GM18517 (cell line): ENCODE measurements around the gene DDRGK1.
"Not testable (repeated sequence)": the region's sequence is repeated elsewhere in the genome, so short reads cannot be mapped to it uniquely, and the experiment has no call there.

Experiments
- ATAC-seq: cut with Tn5 transposase; IDR thresholded peaks from one replicate; pipeline ENCODE4 v1.9.1; 2021; ENCODE audit warnings: mild to moderate bottlenecking, moderate library complexity; ENCODE audit not compliant: unreplicated experiment

The DDRGK1 gene

GRCh38 chr20:3188823-3189413 lies 15.6 kb downstream of the DDRGK1 start:
- ATAC-seq: no peak

- ATAC-seq: not testable (repeated sequence)
Measured at GRCh38 chr20:3187861-3188260, 16.6 kb downstream of the DDRGK1 start.

- ATAC-seq: no peak
Measured at GRCh38 chr20:3183896-3184612, 20.4 kb downstream of the DDRGK1 start.

GRCh38 chr20:3182429-3182828 lies 22.1 kb downstream of the DDRGK1 start:
- ATAC-seq: not testable (repeated sequence)

DNA sequence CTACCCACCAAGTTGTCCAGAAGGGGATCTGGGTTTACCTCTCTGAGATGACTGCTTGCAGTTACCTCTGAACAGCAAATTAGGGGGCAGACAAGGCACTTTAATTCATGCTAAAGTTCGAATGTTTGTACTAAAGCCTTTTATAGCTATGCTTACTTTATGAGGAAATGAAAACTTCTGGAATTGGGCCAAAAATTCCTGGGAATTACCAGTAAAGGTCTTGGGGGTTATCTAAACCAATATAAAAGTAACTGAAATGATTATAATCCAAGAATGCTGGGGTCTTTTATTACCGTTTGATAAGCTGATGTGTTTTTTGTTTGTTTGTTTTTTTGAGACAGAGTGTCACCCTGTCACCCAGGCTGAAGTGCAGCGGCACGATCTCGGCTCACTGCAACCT lies 23.2 kb downstream of the DDRGK1 start:
- ATAC-seq: no peak

GRCh38 chr20:3180319-3180718 lies 24.2 kb downstream of the DDRGK1 start:
- no peak for ATAC-seq

GRCh38 chr20:3177746-3178485 lies 26.6 kb downstream of the DDRGK1 start:
- no peak for ATAC-seq

DNA sequence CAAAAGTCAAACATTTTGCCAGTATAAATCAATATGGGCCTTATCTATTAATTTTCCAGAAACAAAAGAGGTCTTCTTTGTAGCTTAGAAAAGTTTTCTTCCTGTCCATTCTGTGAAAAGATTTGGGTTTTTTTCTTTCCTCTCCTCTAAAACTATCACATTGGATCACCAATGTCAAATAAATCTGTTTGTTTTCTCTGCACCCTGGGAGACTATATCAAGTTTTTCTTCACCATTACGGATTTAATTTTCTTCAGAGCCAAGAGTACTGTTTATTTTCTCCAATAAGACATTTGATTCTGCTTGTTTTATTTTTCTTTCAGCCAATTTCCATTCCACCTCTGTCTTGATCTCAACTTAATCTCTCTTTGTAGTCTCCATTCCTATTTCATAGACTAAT lies 29.2 kb downstream of the DDRGK1 start:
- no peak for ATAC-seq

DNA sequence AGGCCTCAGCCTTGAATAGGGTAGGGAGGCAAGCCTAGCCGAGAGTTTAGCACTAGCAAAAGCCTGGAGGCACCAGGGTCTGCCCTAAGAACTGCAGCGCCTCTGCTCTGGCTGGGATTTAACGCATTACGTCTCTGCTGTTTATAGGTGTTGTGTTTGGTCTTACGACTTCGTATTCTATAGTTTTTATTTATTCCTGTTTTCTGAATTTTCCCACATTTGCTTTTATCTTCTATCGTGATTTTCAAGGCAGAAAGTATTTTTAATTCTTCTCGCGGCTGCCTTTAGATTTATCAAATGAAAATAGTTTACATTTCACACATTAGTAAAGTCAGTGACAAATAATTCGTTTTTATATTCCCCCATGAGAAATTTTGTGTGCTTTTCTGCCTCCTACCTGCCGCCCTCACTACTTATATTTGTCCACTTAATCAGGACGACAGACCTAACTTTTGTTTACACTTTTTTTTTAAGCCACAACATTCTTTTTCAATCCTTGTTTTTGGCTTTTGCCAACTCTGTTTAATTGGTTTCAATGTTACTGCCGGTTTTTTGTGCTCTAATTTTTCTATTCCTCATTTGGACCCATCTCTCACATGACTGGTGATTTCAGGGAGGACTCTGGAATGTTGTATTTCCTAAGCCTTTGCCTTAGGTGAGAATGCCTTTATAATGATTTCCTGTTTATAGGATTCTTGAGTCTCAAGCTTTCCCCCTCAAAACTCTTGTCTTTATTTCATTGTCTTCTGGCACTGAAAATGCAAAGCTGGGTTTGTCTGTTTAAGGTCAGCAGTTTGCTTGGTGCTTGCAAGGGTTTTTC lies 29.8 kb downstream of the DDRGK1 start:
- no peak for ATAC-seq

DNA sequence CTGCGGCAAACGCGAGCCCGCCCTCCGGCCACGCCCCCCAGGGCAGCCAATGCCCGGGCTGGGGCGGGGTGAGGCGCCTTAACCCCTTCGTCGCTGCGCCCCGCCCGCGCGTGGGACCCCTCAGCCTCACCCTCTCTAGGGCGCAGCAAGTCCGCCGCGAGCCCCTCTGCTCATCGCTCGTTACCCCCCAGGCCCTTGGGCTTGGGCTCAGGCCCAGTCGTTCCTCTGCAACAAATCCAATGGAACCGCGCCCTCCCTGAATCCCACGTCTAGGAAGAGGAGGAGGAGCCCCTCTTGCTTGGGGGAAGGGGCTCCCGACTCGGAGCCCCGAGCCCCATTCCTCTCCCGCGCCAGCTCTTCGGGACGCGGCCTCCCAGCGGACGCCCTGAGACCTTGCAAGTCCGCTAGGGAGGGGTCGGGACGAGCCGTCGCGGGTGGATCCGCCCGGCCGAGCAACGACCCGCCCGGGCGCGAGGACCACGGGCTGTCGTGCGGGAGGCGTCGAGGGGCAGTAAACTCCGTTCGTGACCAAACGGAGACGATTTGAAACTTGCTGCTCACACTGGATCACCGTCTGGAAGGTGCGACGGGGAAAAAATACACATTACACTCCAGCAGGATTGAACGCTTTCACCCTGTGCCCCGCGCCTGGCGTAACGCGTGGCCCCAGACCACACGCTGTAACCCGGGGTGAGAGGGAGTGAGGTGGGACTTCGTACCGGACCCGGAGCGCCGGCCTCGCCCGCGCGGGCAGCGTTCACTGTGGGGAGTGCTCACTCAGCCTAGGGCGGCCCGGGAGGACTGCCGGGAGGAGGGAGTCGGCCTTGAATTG lies 30.7 kb downstream of the DDRGK1 start:
- ATAC-seq: peak; percentile 33

DNA sequence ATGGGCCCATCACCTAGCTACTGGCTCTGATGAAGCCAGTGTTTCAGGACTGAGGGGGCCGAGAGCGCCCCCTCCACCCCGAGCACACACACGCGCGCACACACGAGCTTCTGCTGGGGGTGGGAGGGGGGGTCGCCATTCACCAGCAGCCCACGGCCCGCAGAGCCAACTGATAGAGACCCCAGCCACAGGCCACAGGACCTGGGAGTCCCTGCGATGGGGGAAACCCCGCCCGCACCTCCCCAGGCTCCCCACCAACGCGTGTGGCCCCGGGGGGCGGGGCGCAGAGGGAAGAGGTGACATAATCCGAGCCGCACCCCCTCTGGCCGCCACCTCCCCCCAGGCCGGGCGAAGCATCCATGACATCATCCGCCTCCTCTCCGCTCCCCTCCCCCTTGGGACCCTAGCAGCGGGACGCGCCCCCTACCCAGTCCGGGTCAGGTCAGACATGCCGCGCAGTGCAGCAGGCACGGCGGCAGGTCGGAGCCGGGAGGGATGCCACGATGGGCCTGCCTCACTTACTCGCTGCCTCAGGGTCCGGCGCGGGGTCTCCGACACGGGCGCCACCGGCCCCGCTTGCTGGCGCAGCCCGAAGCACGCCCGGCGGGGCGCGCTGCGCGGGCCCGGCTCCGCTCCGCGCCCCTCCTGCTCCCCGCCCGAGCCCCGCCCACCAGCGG lies 31.4 kb downstream of the DDRGK1 start, which contains the start of gene LZTS3:
Gene LZTS3, minus strand, starts transcription at position 617 of the 677 bp plus-strand sequence. CDS start 6,386 bp downstream, outside the sequence.
- ATAC-seq: peak; percentile 74

- ATAC-seq: no peak
Measured at GRCh38 chr20:3172126-3172932, 32.2 kb downstream of the DDRGK1 start.

DNA sequence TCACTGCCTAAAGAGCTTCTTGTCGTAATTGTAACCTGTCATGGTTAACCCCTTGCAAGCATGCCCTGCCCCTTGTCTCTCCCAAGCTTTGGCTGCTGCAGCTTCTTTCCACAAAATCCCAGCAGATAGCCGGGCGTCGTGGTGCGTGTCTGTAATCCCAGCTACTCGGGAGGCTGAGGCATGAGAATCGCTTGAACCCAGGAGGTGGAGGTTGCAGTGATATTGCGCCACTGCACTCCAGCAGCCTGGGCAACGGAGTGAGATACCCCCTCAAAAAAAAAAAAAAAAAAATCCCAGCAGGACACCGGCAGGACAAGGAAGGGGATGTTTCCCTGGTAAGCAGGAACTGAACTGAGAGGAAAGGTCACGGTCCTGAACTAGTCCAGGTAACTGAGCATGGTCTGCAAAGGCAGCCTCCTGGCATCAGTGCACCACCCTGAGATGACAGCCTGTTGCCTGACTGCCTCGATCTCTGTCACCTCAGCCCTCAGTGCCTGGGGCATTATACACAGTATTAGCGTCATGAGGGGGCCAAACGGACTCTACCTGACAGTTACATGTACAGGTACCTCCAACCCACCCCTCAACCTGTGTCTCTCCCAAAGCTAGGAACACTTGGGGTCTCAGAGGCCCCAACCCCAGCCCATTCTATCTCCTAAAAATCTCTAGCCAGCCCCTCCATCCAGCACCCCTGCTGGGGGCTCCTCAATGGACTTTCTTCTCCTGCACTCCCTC lies 32.9 kb downstream of the DDRGK1 start:
- no peak for ATAC-seq

GRCh38 chr20:3168829-3169590 lies 35.5 kb downstream of the DDRGK1 start:
- no peak for ATAC-seq

DNA sequence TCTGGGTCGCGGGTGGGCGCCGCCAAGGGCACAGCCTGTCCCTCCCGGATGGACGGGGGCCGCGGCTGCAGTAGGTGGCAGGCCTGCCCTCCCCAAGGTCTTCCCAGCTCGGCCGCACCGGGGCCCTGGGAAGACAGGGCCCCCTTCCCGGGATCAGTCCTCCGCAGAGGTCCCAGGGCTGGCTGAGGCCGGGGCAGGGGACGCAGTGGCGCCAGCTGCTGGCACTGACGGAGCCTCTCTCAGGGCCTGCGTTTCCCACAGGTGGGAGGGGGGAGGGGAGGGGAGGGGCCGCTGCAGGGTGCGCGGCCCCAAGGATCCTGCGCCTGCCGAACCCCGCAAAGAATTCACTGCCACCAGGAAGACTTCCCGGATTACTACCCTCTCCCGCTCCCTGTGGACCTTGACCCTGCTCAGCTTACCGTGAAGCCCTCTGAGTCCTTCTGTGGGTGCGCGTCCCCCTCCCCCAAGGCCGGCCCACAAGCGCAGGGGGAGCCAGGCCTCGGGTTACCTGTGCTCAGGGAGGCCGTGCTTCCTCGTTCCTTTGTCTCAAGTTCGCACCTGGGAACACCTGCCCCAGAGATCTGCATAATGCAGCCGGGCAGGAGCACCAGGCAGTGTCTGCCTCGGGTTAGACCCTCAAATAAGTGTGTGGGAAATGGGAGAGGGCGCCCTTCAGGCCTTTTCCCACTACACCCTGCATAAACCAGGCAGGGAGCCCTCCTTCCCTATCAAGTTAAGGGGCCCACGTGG lies 36.2 kb downstream of the DDRGK1 start:
- ATAC-seq: no peak

- ATAC-seq: no peak
Measured at GRCh38 chr20:3167738-3168078, 36.8 kb downstream of the DDRGK1 start.

DNA sequence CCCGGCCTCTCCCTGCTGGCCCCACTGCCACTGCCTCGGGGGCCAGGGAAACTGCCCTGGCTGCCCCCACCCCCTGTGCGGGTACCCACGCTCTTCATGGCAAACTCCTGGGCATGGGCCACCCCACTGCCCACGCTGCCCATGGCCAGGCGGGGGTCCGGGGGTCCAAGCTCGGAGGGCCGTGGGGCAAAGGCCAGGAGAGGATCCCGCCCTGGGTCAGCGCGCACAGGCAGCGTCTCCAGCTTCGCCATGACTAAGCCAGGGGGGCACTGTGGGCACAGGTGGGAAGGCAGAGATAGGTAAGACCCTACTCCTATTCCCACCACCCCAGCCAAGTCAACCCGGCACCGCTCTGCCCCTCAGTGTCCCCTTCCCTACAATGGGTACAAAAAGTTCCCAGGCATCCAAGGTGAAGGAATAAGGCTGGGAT lies 37.6 kb downstream of the DDRGK1 start:
- ATAC-seq: no peak
